C4-2B (cell line): ENCODE measurements around the gene PTPRB.

Experiments
- ZFX ChIP-seq: fragments of 450-650 bp; IDR thresholded peaks from 2 replicates; pipeline ENCODE4 v1.6.1; 2017
- TF ChIP-seq, protein P1 (sequence below): fragments of 450-650 bp; conservative IDR thresholded peaks from 2 replicates; pipeline ENCODE4 v1.5.1; 2017; ENCODE audit warnings: mild to moderate bottlenecking

DNA sequence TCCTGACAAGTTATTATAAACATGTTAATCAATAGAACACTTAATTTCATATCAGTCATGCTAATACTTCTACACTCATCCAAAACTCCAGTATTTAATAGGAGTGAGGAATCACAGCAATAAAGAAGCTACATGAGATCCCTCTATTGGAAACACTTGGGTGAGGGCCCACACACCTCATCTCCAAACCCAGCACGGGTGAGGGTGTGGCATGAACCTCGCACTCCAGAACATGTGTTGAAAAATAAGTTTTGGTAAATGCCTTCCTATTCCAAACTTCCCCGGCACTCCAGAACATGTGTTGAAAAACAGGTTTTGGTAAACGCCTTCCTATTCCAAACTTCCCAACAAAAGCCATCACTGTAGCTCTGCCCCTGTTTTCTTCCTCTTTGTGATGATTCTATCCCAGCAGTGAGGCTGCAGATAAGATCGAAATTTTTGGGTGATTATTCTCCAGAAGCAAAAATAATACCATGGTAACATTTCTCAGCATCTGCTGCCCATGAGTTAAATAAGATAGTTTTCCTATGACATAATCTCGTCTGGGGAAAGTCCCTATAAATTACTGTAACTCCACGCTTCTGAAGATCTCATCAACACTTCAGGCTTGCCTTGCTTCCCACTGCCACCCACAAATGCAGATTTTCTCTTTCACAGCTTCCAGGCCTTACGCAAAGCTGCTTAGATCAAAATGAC is 24.4 kb upstream of the PTPRB start:
- TF ChIP-seq, protein P1, sequence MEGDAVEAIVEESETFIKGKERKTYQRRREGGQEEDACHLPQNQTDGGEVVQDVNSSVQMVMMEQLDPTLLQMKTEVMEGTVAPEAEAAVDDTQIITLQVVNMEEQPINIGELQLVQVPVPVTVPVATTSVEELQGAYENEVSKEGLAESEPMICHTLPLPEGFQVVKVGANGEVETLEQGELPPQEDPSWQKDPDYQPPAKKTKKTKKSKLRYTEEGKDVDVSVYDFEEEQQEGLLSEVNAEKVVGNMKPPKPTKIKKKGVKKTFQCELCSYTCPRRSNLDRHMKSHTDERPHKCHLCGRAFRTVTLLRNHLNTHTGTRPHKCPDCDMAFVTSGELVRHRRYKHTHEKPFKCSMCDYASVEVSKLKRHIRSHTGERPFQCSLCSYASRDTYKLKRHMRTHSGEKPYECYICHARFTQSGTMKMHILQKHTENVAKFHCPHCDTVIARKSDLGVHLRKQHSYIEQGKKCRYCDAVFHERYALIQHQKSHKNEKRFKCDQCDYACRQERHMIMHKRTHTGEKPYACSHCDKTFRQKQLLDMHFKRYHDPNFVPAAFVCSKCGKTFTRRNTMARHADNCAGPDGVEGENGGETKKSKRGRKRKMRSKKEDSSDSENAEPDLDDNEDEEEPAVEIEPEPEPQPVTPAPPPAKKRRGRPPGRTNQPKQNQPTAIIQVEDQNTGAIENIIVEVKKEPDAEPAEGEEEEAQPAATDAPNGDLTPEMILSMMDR: no peak
- no peak for TF ChIP-seq ZFX
